Neural progenitor cell (in vitro differentiated cells): ENCODE data around the gene PITRM1. TPM values are rescaled to one million over a fixed set of nuclear protein-coding genes. Genes with fewer than 3 reads are reported as not detected.

Experiments used
- DNase-seq: peaks from one replicate; pipeline ENCODE4 v3.0.0-alpha.2; 2016; ENCODE audit warnings: low spot score
- H2AFZ ChIP-seq: fragments of 200-600 bp; sonication (generic); replicated peaks from 2 replicates; pipeline ENCODE4 v1.6.1; 2016; ENCODE audit warnings: antibody characterized with exemption
- H3F3A ChIP-seq: fragments of 200-600 bp; sonication (generic); 2 replicates; pipeline ENCODE4 v1.6.1; 2016; ENCODE audit warnings: antibody characterized with exemption, low read depth
- H3K27ac ChIP-seq: fragments of 200-600 bp; sonication (generic); 2 replicates; pipeline ENCODE4 v1.5.1; 2016; ENCODE audit warnings: mild to moderate bottlenecking
- H3K27me3 ChIP-seq: fragments of 200-600 bp; sonication (generic); 2 replicates; pipeline ENCODE4 v1.6.1; 2016; ENCODE audit warnings: mild to moderate bottlenecking, moderate library complexity
- H3K36me3 ChIP-seq: fragments of 200-600 bp; sonication (generic); 2 replicates; pipeline ENCODE4 v1.5.1; 2016
- H3K4me1 ChIP-seq: fragments of 200-600 bp; sonication (generic); 2 replicates; pipeline ENCODE4 v1.6.1; 2016; ENCODE audit warnings: mixed run types
- H3K4me2 ChIP-seq: fragments of 200-600 bp; sonication (generic); 2 replicates; pipeline ENCODE4 v1.6.1; 2016
- H3K4me3 ChIP-seq: fragments of 200-600 bp; sonication (generic); 2 replicates; pipeline ENCODE4 v1.5.1; 2016
- H3K79me2 ChIP-seq: fragments of 200-600 bp; sonication (generic); 2 replicates; pipeline ENCODE4 v1.6.1; 2016; ENCODE audit warnings: low read depth
- H3K9ac ChIP-seq: fragments of 200-600 bp; sonication (generic); 2 replicates; pipeline ENCODE4 v1.6.1; 2016
- H3K9me3 ChIP-seq: fragments of 200-600 bp; sonication (generic); 2 replicates; pipeline ENCODE4 v1.5.1; 2016; ENCODE audit warnings: low read depth
- H4K20me1 ChIP-seq: fragments of 200-600 bp; sonication (generic); 2 replicates; pipeline ENCODE4 v1.6.1; 2016; ENCODE audit warnings: low read depth
- H3K27ac Mint-ChIP-seq: 3 replicates; pipeline ENCODE4 v1.8.0; 2021; ENCODE audit warnings: mixed read lengths
- H3K27me3 Mint-ChIP-seq: 2 replicates; pipeline ENCODE4 v1.8.0; 2022; ENCODE audit warnings: low read depth, mild to moderate bottlenecking, inconsistent platforms, moderate library complexity, mixed read lengths; ENCODE audit not compliant: insufficient read depth
- H3K36me3 Mint-ChIP-seq: 3 replicates; pipeline ENCODE4 v1.8.0; 2021; ENCODE audit warnings: mixed read lengths
- H3K4me1 Mint-ChIP-seq: 3 replicates; pipeline ENCODE4 v1.8.0; 2021; ENCODE audit warnings: mixed read lengths
- H3K4me3 Mint-ChIP-seq: 3 replicates; pipeline ENCODE4 v1.8.0; 2021; ENCODE audit warnings: mild to moderate bottlenecking, moderate library complexity, mixed read lengths
- H3K9me3 Mint-ChIP-seq: 3 replicates; pipeline ENCODE4 v1.8.0; 2020; ENCODE audit warnings: mixed read lengths
- CTCF ChIP-seq: fragments of 200-600 bp; sonication (generic); IDR thresholded peaks from 2 replicates; pipeline ENCODE4 v1.5.1; 2017; ENCODE audit warnings: antibody characterized with exemption, mild to moderate bottlenecking
- EZH2 ChIP-seq: fragments of 200-600 bp; sonication (generic); IDR thresholded peaks from 2 replicates; pipeline ENCODE4 v1.6.1; 2017; ENCODE audit warnings: antibody characterized with exemption, mild to moderate bottlenecking, moderate library complexity
- EZH2phosphoT487 ChIP-seq: fragments of 200-600 bp; sonication (generic); IDR thresholded peaks from 2 replicates; pipeline ENCODE4 v1.6.1; 2017; ENCODE audit warnings: antibody characterized with exemption
- total RNA-seq: library from RNA; depleted of rRNA; stranded (reverse); fragments of >200 nt; gene quantifications from 2 replicates; pipeline ENCODE4 v1.2.3, GENCODE V29; 2015; ENCODE audit warnings: low replicate concordance

Gene PITRM1
- total RNA-seq, 1 donor from 2014 or later: 38.0 TPM

- H3F3A ChIP-seq: no peaks in the 10 kb centered on the region
- no peak overlapping the region for H3K4me3 Mint-ChIP-seq
- H3K27me3 Mint-ChIP-seq: no peaks in the 10 kb centered on the region
- no peaks in the 10 kb centered on the region for H3K4me1 Mint-ChIP-seq
- H3K9me3 ChIP-seq: no peaks in the 10 kb centered on the region
- no peak overlapping the region for H3K9ac ChIP-seq
- H4K20me1 ChIP-seq: no peaks in the 10 kb centered on the region
- peaks cover 6% of the 10 kb centered on the region for H3K36me3 ChIP-seq
- no peaks in the 10 kb centered on the region for H3K79me2 ChIP-seq
- no peak for TF ChIP-seq EZH2
- no peak for TF ChIP-seq EZH2phosphoT487
- no peak for TF ChIP-seq CTCF
- H3K27me3 ChIP-seq: no peaks in the 10 kb centered on the region
- H3K36me3 Mint-ChIP-seq: peaks cover 32% of the 10 kb centered on the region
- DNase-seq: no peak
- H3K27ac ChIP-seq: no peak overlapping the region
- H3K27ac Mint-ChIP-seq: no peak overlapping the region
- no peak overlapping the region for H3K4me2 ChIP-seq
- no peaks in the 10 kb centered on the region for H3K9me3 Mint-ChIP-seq
- no peak overlapping the region for H2AFZ ChIP-seq
- H3K4me3 ChIP-seq: no peak overlapping the region
- H3K4me1 ChIP-seq: no peaks in the 10 kb centered on the region
Measured at GRCh38 chr10:3141351-3142005, 31.1 kb downstream of the PITRM1 start.

- Histone ChIP-seq H3K27me3 (no peaks in the 10 kb centered on the region), H2AFZ (no peak overlapping the region), H3K9ac (no peak overlapping the region), H3K4me1 (no peaks in the 10 kb centered on the region), H3K4me3 (no peak overlapping the region), H3K9me3 (no peaks in the 10 kb centered on the region), H3F3A (no peaks in the 10 kb centered on the region), H3K79me2 (no peaks in the 10 kb centered on the region), H3K27ac (no peak overlapping the region), H4K20me1 (no peaks in the 10 kb centered on the region), H3K36me3 (peaks cover 2% of the 10 kb centered on the region), H3K4me2 (no peak overlapping the region)
- TF ChIP-seq EZH2 (no peak), EZH2phosphoT487 (no peak), CTCF (no peak)
- Mint-ChIP-seq H3K36me3 (peaks cover 32% of the 10 kb centered on the region), H3K4me1 (no peaks in the 10 kb centered on the region), H3K9me3 (no peaks in the 10 kb centered on the region), H3K27me3 (no peaks in the 10 kb centered on the region), H3K27ac (no peak overlapping the region), H3K4me3 (no peak overlapping the region)
- DNase-seq: no peak
Measured at GRCh38 chr10:3140280-3140679, 32.3 kb downstream of the PITRM1 start.

- Histone ChIP-seq H3K27me3 (no peaks in the 10 kb centered on the region), H3K9me3 (no peaks in the 10 kb centered on the region), H3K9ac (no peak overlapping the region), H2AFZ (no peak overlapping the region), H3K4me2 (no peak overlapping the region), H3K36me3 (no peaks in the 10 kb centered on the region), H3K4me3 (no peak overlapping the region), H3F3A (no peaks in the 10 kb centered on the region), H3K4me1 (no peaks in the 10 kb centered on the region), H4K20me1 (no peaks in the 10 kb centered on the region), H3K27ac (no peak overlapping the region), H3K79me2 (no peaks in the 10 kb centered on the region)
- H3K9me3 Mint-ChIP-seq: no peaks in the 10 kb centered on the region
- H3K27ac Mint-ChIP-seq: peak overlapping the region; percentile 46
- TF ChIP-seq CTCF (no peak), EZH2 (no peak), EZH2phosphoT487 (no peak)
- no peaks in the 10 kb centered on the region for H3K4me1 Mint-ChIP-seq
- H3K27me3 Mint-ChIP-seq: no peaks in the 10 kb centered on the region
- H3K4me3 Mint-ChIP-seq: no peak overlapping the region
- DNase-seq: no peak
- peaks cover 36% of the 10 kb centered on the region for H3K36me3 Mint-ChIP-seq
Measured at GRCh38 chr10:3139216-3139910, 33.2 kb downstream of the PITRM1 start.
